RWPE1 (cell line): ENCODE measurements around the gene PPP6C.
"Not testable (repeated sequence)": the region's sequence is repeated elsewhere in the genome, so short reads cannot be mapped to it uniquely, and the experiment has no call there.

Source experiments
- CTCF ChIA-PET: fragments of 350-600 bp; sonication (Branson Sonifier 250); formaldehyde crosslinking; extraction: SDS; loops from one replicate; lab custom pipeline; 2021; lab: Yijun Ruan, JAX
- POLR2A ChIA-PET: fragments of 400-600 bp; formaldehyde crosslinking; extraction: SDS; loops from one replicate; lab custom pipeline; 2020; ENCODE audit warnings: antibody characterized with exemption; ENCODE audit not compliant: low non-redundant PET; lab: Yijun Ruan, JAX
- DNase-seq: peaks from one replicate; pipeline ENCODE4 v3.0.0; 2012; ENCODE audit warnings: low spot score
- H3K27ac ChIP-seq: fragments of 450-650 bp; 2 replicates; pipeline ENCODE4 v1.5.1; 2017
- TF ChIP-seq, protein P1 (sequence below): fragments of 450-650 bp; conservative IDR thresholded peaks from 2 replicates; pipeline ENCODE4 v1.5.1; 2017; ENCODE audit warnings: low read depth, mild to moderate bottlenecking

The PPP6C gene

GRCh38 chr9:125110464-125110863 is 79.1 kb downstream of the PPP6C start:
- CTCF ChIA-PET: no interaction called here
- TF ChIP-seq, protein P1, sequence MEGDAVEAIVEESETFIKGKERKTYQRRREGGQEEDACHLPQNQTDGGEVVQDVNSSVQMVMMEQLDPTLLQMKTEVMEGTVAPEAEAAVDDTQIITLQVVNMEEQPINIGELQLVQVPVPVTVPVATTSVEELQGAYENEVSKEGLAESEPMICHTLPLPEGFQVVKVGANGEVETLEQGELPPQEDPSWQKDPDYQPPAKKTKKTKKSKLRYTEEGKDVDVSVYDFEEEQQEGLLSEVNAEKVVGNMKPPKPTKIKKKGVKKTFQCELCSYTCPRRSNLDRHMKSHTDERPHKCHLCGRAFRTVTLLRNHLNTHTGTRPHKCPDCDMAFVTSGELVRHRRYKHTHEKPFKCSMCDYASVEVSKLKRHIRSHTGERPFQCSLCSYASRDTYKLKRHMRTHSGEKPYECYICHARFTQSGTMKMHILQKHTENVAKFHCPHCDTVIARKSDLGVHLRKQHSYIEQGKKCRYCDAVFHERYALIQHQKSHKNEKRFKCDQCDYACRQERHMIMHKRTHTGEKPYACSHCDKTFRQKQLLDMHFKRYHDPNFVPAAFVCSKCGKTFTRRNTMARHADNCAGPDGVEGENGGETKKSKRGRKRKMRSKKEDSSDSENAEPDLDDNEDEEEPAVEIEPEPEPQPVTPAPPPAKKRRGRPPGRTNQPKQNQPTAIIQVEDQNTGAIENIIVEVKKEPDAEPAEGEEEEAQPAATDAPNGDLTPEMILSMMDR: no peak
- H3K27ac ChIP-seq: no peak overlapping the region
- POLR2A ChIA-PET: no interaction called here
- no peak for DNase-seq

GRCh38 chr9:125108541-125108940 is 81.1 kb downstream of the PPP6C start:
- POLR2A ChIA-PET, CTCF ChIA-PET, H3K27ac ChIP-seq, DNase-seq: not testable (repeated sequence)

- ChIA-PET POLR2A (interaction anchor here (0.6 kb wide), 1 partner anchor 549 kb away, joined by 3 read pairs; no protein-coding TSS in a partner anchor), CTCF (interaction anchor here (0.7 kb wide), 1 partner anchor 71 kb away, joined by 3 read pairs; no protein-coding TSS in a partner anchor)
- H3K27ac ChIP-seq: no peak overlapping the region
- no peak for DNase-seq
- TF ChIP-seq, protein P1: no peak
Observed at GRCh38 chr9:125106285-125106893, 83.2 kb downstream of the PPP6C start.

GRCh38 chr9:125103770-125104460 is 85.7 kb downstream of the PPP6C start:
- ChIA-PET CTCF (no interaction called here), POLR2A (no interaction called here)
- DNase-seq: no peak
- TF ChIP-seq, protein P1: no peak
- no peak overlapping the region for H3K27ac ChIP-seq

GRCh38 chr9:125103021-125103420 is 86.6 kb downstream of the PPP6C start:
- POLR2A ChIA-PET: no interaction called here
- CTCF ChIA-PET: no interaction called here

DNA sequence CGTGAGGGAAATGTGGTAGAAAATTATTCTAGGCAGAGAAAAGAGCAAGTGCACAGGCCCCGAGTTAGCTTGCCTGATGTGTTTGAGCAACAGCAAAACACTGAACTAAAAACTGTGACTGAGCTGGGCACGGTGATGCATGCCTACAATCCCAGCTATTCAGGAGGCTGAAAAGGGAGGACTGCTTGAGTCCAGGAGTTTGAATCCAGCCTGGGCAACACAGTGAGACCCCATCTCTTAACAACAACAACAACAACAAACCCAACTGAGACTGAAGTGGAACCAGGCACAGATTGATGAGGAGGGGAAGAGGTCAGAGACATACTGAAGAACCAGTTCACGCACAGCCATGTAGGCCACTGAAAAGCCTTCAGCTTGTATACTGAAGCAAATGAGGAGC is 88.8 kb downstream of the PPP6C start:
- H3K27ac ChIP-seq: no peak overlapping the region
- POLR2A ChIA-PET: no interaction called here
- CTCF ChIA-PET: interaction anchor here (0.6 kb wide), 1 partner anchor 72 kb away, joined by 7 read pairs; no protein-coding TSS in a partner anchor
- TF ChIP-seq, protein P1: no peak
- DNase-seq: no peak

More at GRCh38 chr9:125103021-125103420, 86.6 kb downstream of the PPP6C start:
- no peak overlapping the region for H3K27ac ChIP-seq
- DNase-seq: no peak
- TF ChIP-seq, protein P1: no peak

DNA sequence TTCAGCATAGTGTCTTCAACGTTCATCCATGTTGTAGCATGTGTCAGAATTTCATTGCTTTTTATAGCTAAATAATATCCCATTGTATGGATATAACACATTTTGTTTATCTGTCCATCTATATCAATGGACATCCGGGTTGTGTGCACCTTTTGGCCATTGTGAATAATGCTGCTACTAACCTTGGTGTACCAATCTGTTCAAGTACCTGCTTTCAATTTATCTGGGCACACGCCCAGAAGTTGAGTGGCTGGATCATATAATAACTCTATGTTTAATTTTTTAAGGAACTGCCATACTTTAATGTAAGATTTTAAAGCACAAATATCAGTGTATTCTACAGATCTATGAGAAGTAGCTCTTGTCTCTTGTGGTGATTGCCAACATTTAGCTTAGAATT is 89.8 kb downstream of the PPP6C start:
- ChIA-PET POLR2A (no interaction called here), CTCF (no interaction called here)
- no peak overlapping the region for H3K27ac ChIP-seq
- TF ChIP-seq, protein P1: no peak
- no peak for DNase-seq
